ENCODE data around the gene AADACL4. TPM values are rescaled to one million over a fixed set of nuclear protein-coding genes. Genes with fewer than 3 reads are reported as not detected.

AADACL4 gene
- total and polyA plus RNA-seq, 3 experiments from 2014 or later: not detected

Other genes starting within 250 kb of the AADACL4 start
- 100 to 1,000 TPM; 117 to 123 TPM for gene DHRS3, start 25.9 kb upstream of the AADACL4 start, total RNA-seq
- 31.9 TPM for gene DHRS3, start 25.9 kb upstream of the AADACL4 start, polyA plus RNA-seq
- not detected for gene AADACL3, start 72.0 kb downstream of the AADACL4 start, total RNA-seq
- gene AADACL3, start 72.0 kb downstream of the AADACL4 start, polyA plus RNA-seq: not detected
- gene CFAP107, start 102.1 kb downstream of the AADACL4 start, total RNA-seq: not detected
- gene CFAP107, start 102.1 kb downstream of the AADACL4 start, polyA plus RNA-seq: not detected
- gene PRAMEF12, start 129.7 kb downstream of the AADACL4 start, total RNA-seq: not detected
- gene PRAMEF12, start 129.7 kb downstream of the AADACL4 start, polyA plus RNA-seq: not detected
- not detected for gene PRAMEF1, start 147.3 kb downstream of the AADACL4 start, total RNA-seq
- not detected for gene PRAMEF1, start 147.3 kb downstream of the AADACL4 start, polyA plus RNA-seq
- not detected for gene PRAMEF11, start 187.3 kb downstream of the AADACL4 start, total RNA-seq
- not detected for gene PRAMEF11, start 187.3 kb downstream of the AADACL4 start, polyA plus RNA-seq
- not detected for gene HNRNPCL1, start 204.6 kb downstream of the AADACL4 start, total RNA-seq
- not detected for gene HNRNPCL1, start 204.6 kb downstream of the AADACL4 start, polyA plus RNA-seq
- not detected for gene PRAMEF2, start 213.0 kb downstream of the AADACL4 start, total RNA-seq
- not detected for gene PRAMEF2, start 213.0 kb downstream of the AADACL4 start, polyA plus RNA-seq
- gene PRAMEF4, start 242.1 kb downstream of the AADACL4 start, total RNA-seq: not detected
- not detected for gene PRAMEF4, start 242.1 kb downstream of the AADACL4 start, polyA plus RNA-seq

Measured in CD8-positive, alpha-beta memory T cell (primary cell).